GM12878 (cell line): ENCODE results near the gene PSORS1C1. TPM values are rescaled to one million over a fixed set of nuclear protein-coding genes. Genes with fewer than 3 reads are reported as not detected.

Experiments used
- ATAC-seq: fragments of 200-7000 bp; cut with Tn5 transposase; 3 replicates; pipeline ENCODE4 v1.9.1; 2020; ENCODE audit warnings: mild to moderate bottlenecking, moderate library complexity
- BruUV-seq: library from RNA; stranded (reverse); fragments of 400-500 nt; replicated peaks from 2 replicates; lab custom pipeline; 2021; lab: Mats Ljungman, UMichigan
- CTCF ChIA-PET: fragments of 300-600 bp; sonication (Branson Sonifier 250); formaldehyde crosslinking; extraction: SDS; loops from one replicate; lab custom pipeline; 2021; ENCODE audit warnings: inconsistent platforms; lab: Yijun Ruan, JAX
- POLR2A ChIA-PET: fragments of 350-600 bp; formaldehyde crosslinking; extraction: SDS; loops from one replicate; lab custom pipeline; 2021; ENCODE audit warnings: inconsistent platforms; lab: Charles Lee
- RAD21 ChIA-PET: fragments of 300-600 bp; sonication (Branson Sonifier 250); formaldehyde crosslinking; loops from one replicate; lab custom pipeline; 2023; ENCODE audit warnings: antibody characterized with exemption; ENCODE audit not compliant: unreplicated experiment; lab: Charles Lee
- SMC1A ChIA-PET: fragments of 300-600 bp; sonication (Branson Sonifier 250); formaldehyde crosslinking; loops from one replicate; lab custom pipeline; 2023; ENCODE audit not compliant: unreplicated experiment, uncharacterized antibody; lab: Charles Lee
- DNase-seq: peaks from one replicate; pipeline ENCODE4 v3.0.0-alpha.2; 2011; ENCODE audit warnings: low read depth, low spot score
- FAIRE-seq: peaks from 3 replicates; lab custom pipeline; 2011; peaks lifted over from hg19 to GRCh38; lab: Jason Lieb, UNC
- H2AFZ ChIP-seq: 2 replicates; pipeline ENCODE4 v1.6.0; 2011; ENCODE audit warnings: low read depth, low read length, control low read depth; ENCODE audit not compliant: control insufficient read depth
- H3K27ac ChIP-seq: 2 replicates; pipeline ENCODE4 v1.5.1; 2011; ENCODE audit warnings: control low read depth; ENCODE audit not compliant: control insufficient read depth, insufficient read depth
- H3K27me3 ChIP-seq, 2 experiments: replicated peaks in 1 of 2; 2 replicates each; pipeline versions ENCODE4 v1.6.0 to v1.6.1; 2011; ENCODE audit warnings: low read length in 1 of 2; ENCODE audit not compliant: control insufficient read depth in 2 of 2, insufficient read depth in 2 of 2
- H3K36me3 ChIP-seq, 2 experiments: 2 replicates each; pipeline ENCODE4 v1.5.1; 2011; ENCODE audit warnings: low read length in 1 of 2; ENCODE audit not compliant: control insufficient read depth in 2 of 2, insufficient read depth in 2 of 2
- H3K4me1 ChIP-seq: 2 replicates; pipeline ENCODE4 v1.6.1; 2011; ENCODE audit warnings: mild to moderate bottlenecking, low read length, moderate library complexity, mixed read lengths; ENCODE audit not compliant: control insufficient read depth, insufficient read depth
- H3K4me2 ChIP-seq: 2 replicates; pipeline ENCODE4 v1.6.0; 2011; ENCODE audit warnings: control low read depth; ENCODE audit not compliant: control insufficient read depth, insufficient read depth
- H3K4me3 ChIP-seq: fragments of 200-600 bp; sonication (generic); 2 replicates; pipeline ENCODE4 v1.5.1; 2016
- H3K79me2 ChIP-seq: 2 replicates; pipeline ENCODE4 v1.6.0; 2011; ENCODE audit warnings: low read length; ENCODE audit not compliant: control insufficient read depth, insufficient read depth
- H3K9ac ChIP-seq: 2 replicates; pipeline ENCODE4 v1.8.0; 2011; ENCODE audit warnings: low read length, control low read depth, mixed read lengths; ENCODE audit not compliant: control insufficient read depth, insufficient read depth
- H3K9me3 ChIP-seq: replicated peaks from 3 replicates; pipeline ENCODE4 v1.5.1; 2011; ENCODE audit warnings: mild to moderate bottlenecking, low read length; ENCODE audit not compliant: control insufficient read depth, insufficient read depth
- H4K20me1 ChIP-seq: 2 replicates; pipeline ENCODE4 v1.6.0; 2011; ENCODE audit not compliant: control insufficient read depth, insufficient read depth
- DPF2 ChIP-seq: fragments of 450-650 bp; IDR thresholded peaks from 2 replicates; pipeline ENCODE4 v1.6.1; 2017; ENCODE audit warnings: mild to moderate bottlenecking
- EP300 ChIP-seq, 2 experiments: fragments of 150-350 bp in 1 of 2; IDR thresholded peaks; 2 replicates each; pipeline ENCODE4 v1.6.1; 2011 to 2012; ENCODE audit warnings: low read depth in 2 of 2, low read length in 2 of 2, borderline replicate concordance in 1 of 2, improper control_type of control experiment in 1 of 2, inconsistent platforms in 1 of 2; ENCODE audit not compliant: control insufficient read depth in 1 of 2
- MEF2B ChIP-seq: fragments of 450-650 bp; IDR thresholded peaks from 2 replicates; pipeline ENCODE4 v1.6.1; 2018; ENCODE audit warnings: mild to moderate bottlenecking, moderate library complexity; ENCODE audit not compliant: partially characterized antibody, poor library complexity, severe bottlenecking
- NR2C2 ChIP-seq: IDR thresholded peaks from 2 replicates; pipeline ENCODE4 v1.6.1; 2011; ENCODE audit warnings: borderline replicate concordance, low read depth; ENCODE audit not compliant: control insufficient read depth, insufficient read length
- ZNF24 ChIP-seq: fragments of 450-650 bp; IDR thresholded peaks from 2 replicates; pipeline ENCODE4 v1.6.1; 2017; ENCODE audit warnings: antibody characterized with exemption, mild to moderate bottlenecking
- WGBS: methylation state at CpG from one replicate; pipeline ENCODE4 v1.1.6; 2016; ENCODE audit warnings: low lambda C conversion rate; ENCODE audit not compliant: insufficient replicate concordance, insufficient coverage; ENCODE audit errors: missing lambda C conversion rate; 5-methylcytosine and 5-hydroxymethylcytosine counted together
- in situ Hi-C: fragments of 300-500 bp; cut with MboI; formaldehyde crosslinking; loops from 9 replicates; pipeline ENCODE4 v1.14.3; 2018; ENCODE audit warnings: mixed read lengths
- intact Hi-C: fragments of 100-400 bp; cut with micrococcal nuclease; formaldehyde crosslinking; loops from one replicate; pipeline ENCODE4 v1.14.2; 2022; ENCODE audit not compliant: unreplicated experiment
- polyA plus RNA-seq, 11 experiments: library from polyadenylated mRNA; depleted of rRNA in 4 of 11; unstranded in 6 of 11; stranded (reverse) in 5 of 11; fragments of >200 nt; fragmentation: Nextera tagmentation in 4 of 11; fragmentation: Illumina TruSeq in 1 of 11; extraction: Ambion mirVana in 4 of 11; extraction: Trizol in 1 of 11; gene quantifications; 1 replicate in 1 of 11; 2 replicates in 10 of 11; pipeline versions ENCODE4 v1.2.1 to v1.2.3, GENCODE V29; 2011 to 2016; ENCODE audit warnings: inconsistent platforms in 2 of 11, missing spikeins in 2 of 11, low read depth in 1 of 11
- total RNA-seq, 4 experiments: library from RNA; depleted of rRNA in 3 of 4; stranded (reverse); fragments of >200 nt in 3 of 4; fragmentation: Illumina TruSeq in 1 of 4; extraction: Trizol in 1 of 4; gene quantifications; 2 replicates each; pipeline versions ENCODE4 v1.2.1 to v1.2.3, GENCODE V29; 2013 to 2021
- TF ChIP-seq, protein P1 (sequence below), 3 experiments: IDR thresholded peaks in 2 of 3; conservative IDR thresholded peaks in 1 of 3; 2 replicates each; pipeline ENCODE4 v1.5.1; 2011; ENCODE audit warnings: low read depth in 3 of 3, low read length in 3 of 3, mild to moderate bottlenecking in 3 of 3, control low read depth in 2 of 3, moderate library complexity in 2 of 3, inconsistent platforms in 1 of 3, mixed read lengths in 1 of 3; ENCODE audit not compliant: control insufficient read depth in 2 of 3, insufficient read depth in 1 of 3; ENCODE audit errors: extremely low read depth in 1 of 3

The PSORS1C1 gene
- total and polyA plus RNA-seq, 10 of the 15 experiments (the other 5 are each of a cell fraction or from before 2014, with no cell fraction given): 0.13 to 1.00 (median 0.20) TPM; not detected in 5

DNA sequence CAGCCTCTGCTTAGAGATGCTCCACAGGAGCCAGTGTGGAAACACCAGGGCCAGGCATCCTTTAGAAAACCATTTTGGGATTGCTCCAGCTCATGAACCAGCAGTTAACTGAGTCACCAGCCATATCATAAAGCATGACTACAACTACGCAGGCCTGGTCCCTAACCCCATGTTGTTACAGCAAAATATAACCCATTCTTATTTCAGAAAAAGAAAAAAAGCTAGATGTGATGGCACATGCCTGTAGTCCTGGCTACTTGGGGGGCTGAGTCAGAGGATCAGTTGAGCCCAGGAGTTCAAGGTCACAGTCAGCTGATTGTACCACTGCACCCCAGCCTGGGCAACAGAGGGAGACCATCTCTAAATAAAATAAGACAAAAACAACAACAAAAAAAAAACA is 39.1 kb upstream of the PSORS1C1 start:
- Histone ChIP-seq H3K9ac (no peak overlapping the region), H2AFZ (no peak overlapping the region), H4K20me1 (no peaks in the 10 kb centered on the region), H3K4me3 (no peak overlapping the region), H3K79me2 (no peaks in the 10 kb centered on the region), H3K4me1 (no peaks in the 10 kb centered on the region; the same call in 1 of the 2 replicates), H3K27me3 (no peaks in the 10 kb centered on the region), H3K4me2 (no peak overlapping the region), H3K9me3 (no peaks in the 10 kb centered on the region), H3K27ac (no peak overlapping the region), H3K36me3 (no peaks in the 10 kb centered on the region)
- ChIA-PET POLR2A (no interaction called here), CTCF (interaction anchor here (1.0 to 1.1 kb wide), 2 partner anchors 12 to 253 kb away, joined by 4 to 6 read pairs; no protein-coding TSS in a partner anchor), RAD21 (interaction anchor here (1.3 kb wide), 1 partner anchor 161 kb away, joined by 4 read pairs; the partner anchor contains the start of gene VARS2), SMC1A (interaction anchor here (0.9 to 1.6 kb wide), 2 partner anchors 12 to 148 kb away, joined by 3 to 8 read pairs; no protein-coding TSS in a partner anchor)
- in situ Hi-C loops (loop anchor here (5.0 kb wide), 2 partner anchors 158 to 248 kb away; no protein-coding TSS in a partner anchor), intact Hi-C loops (no loop called here)
- TF ChIP-seq ZNF24: no peak
- TF ChIP-seq EP300 (IDR thresholded peaks at IDR 0.05; ENCODE audit: borderline replicate concordance in 1 of 2, control insufficient read depth in 1 of 2, low read depth in 2 of 2, low read length in 2 of 2): no peak
- TF ChIP-seq MEF2B: no peak
- TF ChIP-seq NR2C2: no peak
- TF ChIP-seq, protein P1, sequence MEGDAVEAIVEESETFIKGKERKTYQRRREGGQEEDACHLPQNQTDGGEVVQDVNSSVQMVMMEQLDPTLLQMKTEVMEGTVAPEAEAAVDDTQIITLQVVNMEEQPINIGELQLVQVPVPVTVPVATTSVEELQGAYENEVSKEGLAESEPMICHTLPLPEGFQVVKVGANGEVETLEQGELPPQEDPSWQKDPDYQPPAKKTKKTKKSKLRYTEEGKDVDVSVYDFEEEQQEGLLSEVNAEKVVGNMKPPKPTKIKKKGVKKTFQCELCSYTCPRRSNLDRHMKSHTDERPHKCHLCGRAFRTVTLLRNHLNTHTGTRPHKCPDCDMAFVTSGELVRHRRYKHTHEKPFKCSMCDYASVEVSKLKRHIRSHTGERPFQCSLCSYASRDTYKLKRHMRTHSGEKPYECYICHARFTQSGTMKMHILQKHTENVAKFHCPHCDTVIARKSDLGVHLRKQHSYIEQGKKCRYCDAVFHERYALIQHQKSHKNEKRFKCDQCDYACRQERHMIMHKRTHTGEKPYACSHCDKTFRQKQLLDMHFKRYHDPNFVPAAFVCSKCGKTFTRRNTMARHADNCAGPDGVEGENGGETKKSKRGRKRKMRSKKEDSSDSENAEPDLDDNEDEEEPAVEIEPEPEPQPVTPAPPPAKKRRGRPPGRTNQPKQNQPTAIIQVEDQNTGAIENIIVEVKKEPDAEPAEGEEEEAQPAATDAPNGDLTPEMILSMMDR (IDR thresholded peaks at IDR 0.05 in 2 of 3, conservative IDR thresholded peaks at IDR 0.05 in 1 of 3; ENCODE audit: control insufficient read depth in 2 of 3, extremely low read depth in 1 of 3, insufficient read depth in 1 of 3, low read depth in 3 of 3, low read length in 3 of 3): no peak
- TF ChIP-seq DPF2: no peak
- no peak for ATAC-seq
- no TSS peak for BruUV-seq
- 89% methylated on average over 1 of the region's 1 CpG for WGBS
- no peak for FAIRE-seq
- no peak for DNase-seq
